GM18870 (cell line): ENCODE results near the gene PER2.

ENCODE experiments used
- ATAC-seq: cut with Tn5 transposase; IDR thresholded peaks from one replicate; pipeline ENCODE4 v1.9.1; 2021; ENCODE audit warnings: moderate library complexity; ENCODE audit not compliant: unreplicated experiment

Gene PER2

GRCh38 chr2:238269741-238270140 lies 18.7 kb downstream of the PER2 start:
- no peak for ATAC-seq

DNA sequence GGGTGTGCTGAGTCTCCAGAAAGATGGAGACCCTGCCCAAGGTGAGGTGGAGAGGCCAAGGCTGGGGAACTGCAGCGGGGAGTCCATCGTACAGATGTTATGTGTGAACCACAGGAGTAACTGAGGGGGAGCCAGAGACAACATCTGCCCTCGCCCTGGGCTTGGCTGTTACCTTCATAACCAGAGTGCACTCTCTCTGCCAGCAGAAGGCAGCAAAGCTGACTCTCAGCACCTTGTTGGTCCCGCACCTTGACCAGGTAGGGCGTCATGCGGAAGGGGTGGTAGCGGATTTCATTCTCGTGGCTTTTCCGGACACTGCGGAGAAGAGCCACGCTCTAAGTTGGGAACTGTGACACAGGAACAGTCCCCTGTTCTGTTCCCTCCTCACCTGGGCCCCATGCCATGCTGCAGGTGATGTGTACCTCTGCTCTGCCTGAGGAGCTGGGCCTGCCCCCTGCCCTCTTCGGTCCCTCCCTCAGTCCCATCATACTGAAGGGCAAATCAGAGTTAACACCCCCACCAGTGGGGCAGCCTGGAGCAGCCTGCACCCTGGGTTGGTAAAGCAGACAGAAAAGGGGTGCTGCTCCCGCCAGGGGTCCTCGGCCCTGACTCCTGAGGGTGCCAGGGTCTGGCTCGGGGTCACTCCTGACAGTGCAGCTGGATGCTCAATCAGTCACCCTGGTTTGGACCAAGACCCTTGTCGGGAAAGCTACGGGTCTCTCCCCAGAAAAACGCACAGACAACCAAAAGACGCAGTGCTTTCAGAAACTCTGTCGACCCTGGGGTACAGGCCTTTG lies 20.3 kb downstream of the PER2 start:
- ATAC-seq, result no peak

- no peak for ATAC-seq
Observed at GRCh38 chr2:238267341-238267710, 21.1 kb downstream of the PER2 start.

DNA sequence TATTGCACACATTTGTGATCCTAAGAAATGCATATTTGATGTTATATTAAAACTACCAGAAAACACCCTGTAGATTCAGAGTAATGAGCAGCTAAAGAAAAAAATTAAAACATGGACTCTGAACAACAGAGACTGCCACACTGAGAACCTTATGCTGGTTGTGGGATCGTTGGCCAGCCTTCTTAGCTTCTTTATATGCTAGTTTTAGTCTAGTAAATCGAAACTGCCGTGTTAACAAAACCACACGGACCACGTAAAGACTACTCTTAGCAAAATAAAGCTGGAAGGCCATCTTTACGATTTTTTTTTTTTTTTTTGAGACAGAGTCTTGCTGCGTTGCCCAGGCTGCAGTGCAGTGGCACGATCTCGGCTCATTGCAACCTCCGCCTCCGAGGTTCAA lies 22.8 kb downstream of the PER2 start:
- ATAC-seq, result no peak

- no peak for ATAC-seq
Observed at GRCh38 chr2:238264072-238264460, 24.3 kb downstream of the PER2 start.

- ATAC-seq, result no peak
Observed at GRCh38 chr2:238263204-238264071, 25.0 kb downstream of the PER2 start.

DNA sequence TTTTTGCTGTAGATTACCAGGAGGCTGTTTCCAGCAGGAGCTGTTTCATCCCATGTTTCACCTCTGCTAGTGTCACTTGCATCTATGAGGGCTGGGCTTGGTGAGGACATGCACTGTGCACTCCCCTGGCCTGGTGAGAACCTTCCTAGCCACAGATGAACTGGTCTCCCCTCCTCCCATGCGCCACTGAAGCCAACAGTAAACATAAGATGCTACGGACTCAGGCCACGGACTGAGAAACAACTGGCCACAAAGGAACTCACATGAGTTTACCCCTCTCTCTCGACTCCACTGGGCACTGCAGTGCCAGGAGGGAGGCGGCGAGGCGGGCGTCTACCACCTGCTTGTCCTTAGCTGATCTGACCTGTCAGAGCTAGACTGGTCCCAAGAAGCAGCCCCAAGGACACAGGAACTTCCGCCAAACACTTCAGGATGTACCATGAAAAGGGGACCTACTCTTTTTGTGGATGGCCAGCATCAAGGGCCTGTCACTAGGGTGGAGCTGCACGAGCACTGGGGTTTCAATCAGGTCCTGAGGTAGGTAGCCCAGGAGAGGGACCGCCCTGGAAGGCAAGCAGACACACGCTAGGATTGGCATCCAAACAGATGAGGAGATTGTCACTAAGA lies 25.8 kb downstream of the PER2 start:
- ATAC-seq, result no peak

DNA sequence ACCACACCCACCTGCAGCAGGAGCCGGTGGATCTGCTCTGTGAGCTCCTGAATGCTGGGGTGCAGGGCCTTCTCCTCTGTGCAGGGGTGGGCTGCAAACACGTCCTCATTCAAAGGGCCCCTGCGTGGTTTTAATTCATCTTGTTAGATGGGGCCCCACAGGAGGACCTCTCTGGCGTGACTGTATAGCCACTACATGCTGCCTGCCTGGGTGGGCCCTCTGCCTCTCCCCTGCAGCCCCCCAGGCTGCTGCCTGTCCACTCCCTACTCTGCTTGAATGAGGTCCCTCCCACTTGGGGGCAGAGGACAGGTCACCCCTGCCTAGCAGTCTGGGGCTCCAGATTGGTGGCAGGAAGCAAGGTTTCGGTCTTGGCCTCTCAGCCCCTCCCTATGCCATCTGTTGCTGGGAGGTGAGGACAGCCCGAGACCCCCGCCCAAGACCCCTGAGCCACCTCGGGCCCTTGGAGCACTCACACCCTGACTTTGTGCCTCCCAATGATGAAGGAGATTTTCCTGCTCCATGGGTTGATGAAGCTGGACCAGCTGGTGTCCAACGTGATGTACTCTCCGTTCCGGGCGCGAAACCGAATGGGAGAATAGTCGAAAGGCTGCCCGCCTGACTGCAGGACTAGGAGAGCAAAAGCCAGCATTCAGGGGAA lies 26.6 kb downstream of the PER2 start:
- ATAC-seq, result no peak

DNA sequence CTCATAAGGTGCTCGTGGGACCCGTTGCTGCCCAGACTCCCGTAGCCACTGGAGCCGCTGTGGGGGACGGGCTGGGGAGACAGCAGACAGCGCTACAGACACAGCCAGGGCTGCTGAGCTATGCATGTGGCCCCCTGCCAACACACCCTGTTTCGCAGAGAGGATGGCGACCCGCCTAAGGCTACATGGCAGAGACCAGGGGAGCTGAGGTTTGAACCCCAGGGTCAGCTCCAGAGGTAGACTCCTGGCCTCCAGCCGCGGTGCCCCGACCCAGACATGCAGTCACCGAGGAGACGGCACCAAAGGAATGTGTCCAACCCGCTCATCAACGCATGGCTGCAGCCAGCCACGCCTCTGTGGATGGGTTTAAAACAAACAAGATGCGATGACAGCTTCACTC lies 27.5 kb downstream of the PER2 start:
- ATAC-seq, result no peak

- ATAC-seq, result no peak
Observed at GRCh38 chr2:238259061-238260020, 29.1 kb downstream of the PER2 start.

GRCh38 chr2:238257786-238258700 lies 30.4 kb downstream of the PER2 start:
- no peak for ATAC-seq

DNA sequence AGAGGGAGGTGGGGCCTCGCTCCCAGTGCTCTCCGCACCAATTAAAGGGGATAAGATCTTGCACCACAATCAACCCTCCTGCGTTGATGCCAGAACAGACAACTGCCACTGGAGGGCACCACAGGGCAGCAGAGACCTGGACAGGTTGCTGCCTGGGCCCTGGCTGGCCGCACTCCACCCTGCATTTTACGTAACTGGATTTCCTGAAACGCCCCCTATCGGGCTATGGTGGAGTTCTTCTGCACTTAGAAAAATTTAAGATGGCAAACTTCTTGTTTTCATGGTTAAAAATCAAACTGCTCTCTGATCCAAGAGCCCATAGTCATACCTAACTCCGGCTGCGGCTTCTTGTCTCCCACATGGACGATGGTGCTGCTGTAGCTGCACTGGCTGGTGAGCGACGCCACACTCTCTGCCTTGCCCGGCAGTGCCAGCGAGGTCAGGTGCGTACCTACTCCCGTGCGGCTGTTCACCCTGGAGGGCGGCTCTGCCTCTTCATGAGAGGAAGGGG lies 31.8 kb downstream of the PER2 start:
- ATAC-seq, result no peak

DNA sequence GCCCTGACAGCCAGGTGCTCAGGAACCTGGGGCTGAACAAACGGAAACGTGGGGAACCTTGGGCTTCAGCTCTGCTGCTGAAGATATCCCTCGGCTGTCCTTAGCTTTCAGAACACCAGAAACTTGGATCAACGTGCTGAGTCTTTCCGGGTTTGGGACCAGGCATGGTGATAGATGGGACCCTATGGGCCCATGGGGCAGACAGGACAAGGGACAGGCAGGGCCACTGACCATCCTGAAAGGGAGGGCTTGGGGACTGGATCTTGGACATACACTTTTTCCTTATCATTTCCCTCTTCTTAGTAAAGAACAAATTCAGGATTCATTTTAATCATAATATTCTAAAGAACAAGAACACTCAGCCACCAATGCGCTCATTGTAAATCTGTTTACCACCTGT lies 32.3 kb downstream of the PER2 start:
- ATAC-seq, result no peak

DNA sequence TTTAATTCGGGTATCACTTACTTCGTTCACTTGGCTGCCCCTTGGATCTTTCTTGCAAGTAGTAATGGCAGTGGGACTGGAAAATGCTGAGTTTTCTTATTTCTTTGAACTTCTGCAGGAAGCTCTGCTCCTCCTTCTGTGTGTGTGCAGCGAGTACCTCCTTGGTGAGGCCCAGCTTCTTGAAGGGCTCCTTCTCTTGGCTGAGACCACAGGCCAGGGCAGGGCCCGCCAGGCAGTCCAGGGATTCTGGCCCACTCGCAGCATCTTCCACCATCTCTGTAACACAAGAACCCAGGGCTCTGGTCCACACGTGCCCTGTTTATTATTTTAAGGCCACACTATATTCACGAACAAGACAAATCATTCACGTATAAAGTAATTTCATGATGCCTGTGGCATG lies 32.8 kb downstream of the PER2 start:
- ATAC-seq, result no peak

DNA sequence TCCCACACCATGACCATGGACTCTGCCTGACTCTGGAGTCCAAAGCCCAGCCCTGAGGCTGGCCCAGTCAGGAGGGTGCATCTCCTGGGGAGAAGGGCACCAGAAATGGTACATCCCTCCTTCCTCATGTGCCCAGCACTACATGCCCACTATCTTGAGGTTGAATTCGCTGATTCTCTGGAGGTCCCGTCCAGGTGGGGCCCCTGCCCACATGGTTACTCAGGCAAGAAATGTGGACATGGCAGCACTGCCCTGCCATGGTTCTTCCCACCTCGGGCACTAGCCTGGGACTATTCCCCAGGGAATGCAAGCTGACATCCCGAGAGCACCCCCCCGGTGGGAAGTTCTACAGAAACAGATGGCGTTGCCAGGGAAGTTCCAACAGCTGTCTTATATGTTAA lies 33.3 kb downstream of the PER2 start:
- ATAC-seq, result no peak

- ATAC-seq, result no peak
Observed at GRCh38 chr2:238254095-238254723, 34.2 kb downstream of the PER2 start.

- no peak for ATAC-seq
Observed at GRCh38 chr2:238252766-238253630, 35.4 kb downstream of the PER2 start.
